ENCODE measurements around the gene CCDC167.

CCDC167 gene

GRCh38 chr6:37521674-37522073 is 22.0 kb upstream of the CCDC167 start:
- Mint-ChIP-seq H3K4me1 (peaks cover 8% of the 10 kb centered on the region), H3K9me3 (peaks cover 8% of the 10 kb centered on the region), H3K27me3 (ENCODE audit: low read depth, poor library complexity) (peaks cover 75% of the 10 kb centered on the region), H3K36me3 (ENCODE audit: low read depth) (no peaks in the 10 kb centered on the region), H3K4me3 (no peak overlapping the region), H3K27ac (no peak overlapping the region)
- TF ChIP-seq CTCF (IDR thresholded peaks at IDR 0.05) = no peak
- no peak for DNase-seq

GRCh38 chr6:37520926-37521325 is 21.2 kb upstream of the CCDC167 start:
- Mint-ChIP-seq H3K27me3 (ENCODE audit: low read depth, poor library complexity) (peaks cover 73% of the 10 kb centered on the region), H3K4me1 (peaks cover 16% of the 10 kb centered on the region)
- no peak for DNase-seq

GRCh38 chr6:37519461-37519860 is 19.8 kb upstream of the CCDC167 start:
- DNase-seq = no peak
- H3K9me3 Mint-ChIP-seq = peaks cover 8% of the 10 kb centered on the region
- no peaks in the 10 kb centered on the region for H3K36me3 Mint-ChIP-seq (ENCODE audit: low read depth)
- no peak overlapping the region for H3K27ac Mint-ChIP-seq
- H3K27me3 Mint-ChIP-seq (ENCODE audit: low read depth, poor library complexity) = peaks cover 72% of the 10 kb centered on the region
- no peak for TF ChIP-seq CTCF (IDR thresholded peaks at IDR 0.05)
- H3K4me3 Mint-ChIP-seq = no peak overlapping the region
- peaks cover 27% of the 10 kb centered on the region for H3K4me1 Mint-ChIP-seq

More at GRCh38 chr6:37520926-37521325, 21.2 kb upstream of the CCDC167 start:
- TF ChIP-seq CTCF (IDR thresholded peaks at IDR 0.05) = no peak
- peaks cover 8% of the 10 kb centered on the region for H3K9me3 Mint-ChIP-seq
- no peak overlapping the region for H3K4me3 Mint-ChIP-seq
- no peak overlapping the region for H3K27ac Mint-ChIP-seq
- H3K36me3 Mint-ChIP-seq (ENCODE audit: low read depth) = no peaks in the 10 kb centered on the region

GRCh38 chr6:37518116-37518515 is 18.4 kb upstream of the CCDC167 start:
- Mint-ChIP-seq H3K4me3 (no peak overlapping the region), H3K4me1 (peaks cover 40% of the 10 kb centered on the region), H3K9me3 (peaks cover 8% of the 10 kb centered on the region), H3K36me3 (ENCODE audit: low read depth) (no peaks in the 10 kb centered on the region), H3K27ac (no peak overlapping the region), H3K27me3 (ENCODE audit: low read depth, poor library complexity) (peaks cover 76% of the 10 kb centered on the region)
- no peak for TF ChIP-seq CTCF (IDR thresholded peaks at IDR 0.05)
- no peak for DNase-seq

GRCh38 chr6:37517411-37517812 is 17.7 kb upstream of the CCDC167 start:
- no peak for DNase-seq
- H3K4me3 Mint-ChIP-seq = no peak overlapping the region

More at GRCh38 chr6:37517411-37517812, 17.7 kb upstream of the CCDC167 start:
- peaks cover 46% of the 10 kb centered on the region for H3K4me1 Mint-ChIP-seq
- no peak overlapping the region for H3K27ac Mint-ChIP-seq
- no peak for TF ChIP-seq CTCF (IDR thresholded peaks at IDR 0.05)
- peaks cover 8% of the 10 kb centered on the region for H3K9me3 Mint-ChIP-seq
- H3K36me3 Mint-ChIP-seq (ENCODE audit: low read depth) = no peaks in the 10 kb centered on the region
- H3K27me3 Mint-ChIP-seq (ENCODE audit: low read depth, poor library complexity) = peaks cover 76% of the 10 kb centered on the region

All from nephron progenitor cell (in vitro differentiated cells).